GM18499 (cell line): ENCODE results near the gene KIAA1671.

Experiments used
- ATAC-seq: cut with Tn5 transposase; IDR thresholded peaks from one replicate; pipeline ENCODE4 v1.9.1; 2021; ENCODE audit warnings: moderate number of reproducible peaks; ENCODE audit not compliant: insufficient read depth, unreplicated experiment

KIAA1671 gene

GRCh38 chr22:24977370-24978221 lies 25.1 kb downstream of the KIAA1671 start:
- ATAC-seq, result no peak

DNA sequence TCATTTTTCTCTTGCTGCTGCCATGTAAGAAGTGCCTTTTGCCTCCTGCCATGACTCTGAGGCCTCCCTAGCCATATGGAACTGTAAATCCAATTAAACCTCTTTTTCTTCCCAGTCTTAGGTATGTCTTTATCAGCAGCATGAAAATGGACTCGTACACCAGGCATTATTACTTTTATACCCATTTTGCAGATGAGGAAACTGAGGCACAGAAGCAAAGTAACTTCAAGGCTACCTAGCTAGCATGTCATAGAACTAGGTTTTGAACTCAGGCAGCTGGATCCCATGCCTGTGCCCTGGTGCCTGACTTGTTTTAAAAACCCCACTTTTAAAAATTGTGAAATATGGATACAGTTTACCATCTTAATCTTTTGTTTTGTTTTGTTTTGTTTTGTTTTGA lies 25.8 kb downstream of the KIAA1671 start:
- ATAC-seq, result no peak

- ATAC-seq, result no peak
Observed at GRCh38 chr22:24981066-24981465, 28.6 kb downstream of the KIAA1671 start.

DNA sequence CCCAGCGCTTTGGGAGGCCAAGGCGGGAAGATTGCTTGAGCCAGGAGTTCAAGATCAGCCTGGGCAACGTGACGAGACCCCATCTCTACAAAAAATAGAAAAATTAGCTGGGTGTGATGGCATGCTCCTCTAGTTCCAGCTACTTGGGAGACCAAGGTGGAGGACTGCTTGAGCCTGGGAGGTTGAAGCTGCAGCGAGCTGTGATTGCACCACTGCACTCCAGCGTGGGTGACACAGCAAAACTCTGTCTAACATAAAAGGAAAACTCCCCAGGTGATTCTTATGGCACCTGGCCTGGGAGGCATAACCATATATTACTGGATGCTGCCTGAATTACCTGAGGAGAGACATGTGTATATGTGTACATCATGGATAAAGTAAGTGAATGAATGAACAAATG lies 29.1 kb downstream of the KIAA1671 start:
- ATAC-seq, result no peak

DNA sequence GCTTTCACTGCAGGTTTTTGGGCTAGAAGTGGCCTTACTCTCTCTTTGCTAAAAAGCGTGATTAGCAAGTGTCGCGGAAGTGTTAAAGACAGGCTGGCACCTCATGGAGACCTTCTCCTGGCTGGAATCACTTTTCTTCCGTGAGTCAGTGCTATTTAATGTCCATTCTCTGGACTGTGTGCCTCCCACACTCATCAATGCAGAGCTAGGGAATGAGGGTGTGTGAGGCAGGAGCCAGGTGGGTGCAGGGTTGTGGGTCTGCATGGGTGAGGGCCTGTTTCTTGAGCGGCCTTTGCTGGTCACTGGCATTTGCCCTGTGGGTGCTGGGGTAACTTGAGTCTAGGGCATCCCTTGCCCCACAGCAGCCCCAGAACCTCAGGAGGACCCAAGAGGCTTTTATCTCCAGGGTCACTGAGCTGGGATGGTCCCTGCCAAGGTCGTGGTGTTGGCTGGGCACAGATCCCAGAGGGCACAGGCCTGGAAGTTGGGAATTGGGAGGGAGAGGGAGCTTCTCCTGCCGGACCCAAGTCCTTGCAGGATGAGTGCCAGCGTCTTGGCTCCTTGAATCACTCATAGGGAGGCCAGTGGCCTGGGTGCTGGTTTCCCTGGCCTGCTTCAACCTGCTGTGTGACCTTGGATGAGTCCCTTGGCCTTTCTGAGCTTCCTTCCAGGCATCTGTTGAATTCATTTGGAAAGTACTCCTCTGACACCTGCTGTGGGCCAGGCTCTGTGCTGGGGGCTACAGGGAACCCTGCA lies 30.0 kb downstream of the KIAA1671 start:
- no peak for ATAC-seq

DNA sequence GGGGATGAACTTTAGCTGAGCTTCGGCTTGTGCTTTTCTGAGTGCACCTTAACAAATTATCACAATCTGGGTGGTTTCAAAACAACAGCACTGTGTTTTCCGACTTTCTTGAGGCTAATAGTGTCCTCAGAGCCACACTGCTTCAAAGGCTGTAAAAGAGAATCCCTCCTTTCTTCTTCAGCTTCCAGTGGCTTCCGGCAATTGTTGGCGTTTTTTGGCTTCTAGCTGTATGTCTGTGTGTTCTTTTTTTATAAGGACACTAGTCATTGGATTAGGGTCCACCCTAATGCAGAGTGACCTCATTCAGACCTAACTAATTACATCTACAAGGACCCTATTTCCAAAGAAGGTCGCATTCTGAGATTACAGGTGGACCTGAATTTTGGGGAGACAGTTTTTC lies 30.6 kb downstream of the KIAA1671 start:
- ATAC-seq, result no peak

GRCh38 chr22:24984122-24984521 lies 31.6 kb downstream of the KIAA1671 start:
- no peak for ATAC-seq

- no peak for ATAC-seq
Observed at GRCh38 chr22:24985826-24986214, 33.3 kb downstream of the KIAA1671 start.

DNA sequence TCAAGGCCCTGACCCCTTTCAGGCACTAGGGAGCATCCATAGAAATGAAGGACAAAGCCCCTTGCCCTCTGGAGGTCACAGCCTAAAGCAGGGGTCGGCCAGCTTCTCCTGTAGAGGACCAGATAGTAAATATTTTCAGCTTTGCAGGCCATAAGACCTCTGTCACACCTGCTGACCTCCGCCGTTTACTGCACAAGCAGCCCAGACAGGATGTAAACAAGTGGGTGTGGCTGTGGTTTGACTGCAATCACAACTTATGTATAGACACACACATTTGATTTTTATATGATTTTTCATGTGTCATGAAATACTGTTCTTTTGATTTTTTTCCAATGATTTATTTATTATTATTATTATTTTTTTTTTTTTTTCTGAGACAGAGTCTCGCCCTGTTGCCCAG lies 34.3 kb downstream of the KIAA1671 start:
- ATAC-seq, result no peak

DNA sequence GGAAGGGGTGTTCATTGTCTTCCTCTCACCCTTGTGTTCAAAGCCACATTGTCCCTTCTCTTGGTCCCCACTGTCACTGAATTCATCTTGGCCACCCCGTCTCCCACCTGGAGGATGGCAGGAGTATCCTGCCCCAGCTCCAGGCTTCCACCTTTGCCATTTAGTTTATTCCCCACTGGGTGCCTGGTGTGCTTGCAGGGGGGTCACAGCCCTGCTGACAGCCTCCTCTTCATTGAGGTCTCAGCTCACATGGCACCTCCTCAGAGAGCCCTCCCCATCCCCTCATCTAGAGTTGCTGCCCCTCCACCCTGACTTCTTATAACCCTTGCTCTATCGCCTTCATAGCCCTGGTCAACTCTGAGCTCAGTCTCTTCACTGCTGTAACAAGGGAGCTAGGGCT lies 36.6 kb downstream of the KIAA1671 start:
- no peak for ATAC-seq

GRCh38 chr22:24989541-24989951 lies 37.0 kb downstream of the KIAA1671 start:
- no peak for ATAC-seq

DNA sequence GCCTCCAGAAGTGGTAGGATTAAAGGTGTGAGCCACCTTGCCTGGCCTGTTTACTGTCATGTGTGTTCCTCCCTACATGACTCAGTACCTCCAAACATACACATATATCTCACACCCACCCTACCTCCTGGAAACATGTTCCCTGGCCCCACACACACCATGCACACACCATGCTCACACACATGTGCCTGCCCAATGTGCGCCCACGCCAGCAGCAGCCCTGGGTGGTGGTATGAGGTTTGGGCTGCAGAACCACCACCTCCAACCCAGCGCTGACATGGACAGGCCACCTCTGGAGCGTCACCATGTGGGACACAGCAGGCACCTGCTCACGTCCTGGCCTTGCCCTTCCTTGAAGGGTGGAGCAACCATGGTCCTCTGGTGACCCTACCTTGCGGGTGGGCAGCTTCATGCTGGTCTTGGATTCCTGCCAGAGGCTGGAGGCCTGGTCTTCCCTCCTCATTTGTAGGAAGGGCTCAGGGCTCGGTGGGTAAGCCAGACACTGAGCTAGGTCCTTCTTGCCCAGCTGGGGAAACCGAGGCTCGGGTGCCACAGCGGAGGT lies 37.9 kb downstream of the KIAA1671 start:
- ATAC-seq, result no peak

- ATAC-seq, result no peak
Observed at GRCh38 chr22:24992946-24993345, 40.4 kb downstream of the KIAA1671 start.

DNA sequence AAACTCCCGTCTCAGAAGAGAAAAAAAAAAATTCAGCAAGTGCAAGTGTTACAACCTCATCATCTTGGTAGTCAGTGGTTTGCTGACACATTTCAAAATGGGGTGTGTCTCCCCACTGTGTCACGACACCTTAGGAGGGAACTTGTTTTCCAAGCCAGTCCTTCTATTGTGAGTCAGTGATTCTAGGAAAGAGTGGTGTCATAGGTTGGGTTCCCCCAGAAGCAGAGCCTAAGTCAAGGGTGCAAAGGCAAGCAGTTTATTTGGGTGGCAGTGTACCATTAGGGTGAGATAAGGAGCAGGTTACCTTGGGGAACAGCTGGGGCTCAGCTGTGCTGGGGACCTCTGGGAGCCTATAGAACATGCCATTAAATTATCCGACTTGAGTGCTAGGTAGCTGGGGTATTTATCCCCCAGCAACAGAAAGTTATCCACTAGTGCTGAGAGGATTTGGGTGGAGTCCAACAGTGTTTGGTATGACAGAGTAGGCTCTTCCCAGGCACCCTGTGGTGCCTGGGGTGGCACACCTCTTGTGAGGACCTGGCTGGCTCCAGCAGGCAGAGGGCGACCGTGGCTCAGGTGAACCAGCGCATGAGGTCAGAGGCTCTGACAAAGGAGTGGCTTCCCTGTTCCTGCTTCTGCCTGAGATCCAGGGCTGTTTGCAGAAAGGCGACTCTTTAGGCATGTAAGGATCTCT lies 41.7 kb downstream of the KIAA1671 start:
- no peak for ATAC-seq

GRCh38 chr22:24995649-24996180 lies 43.2 kb downstream of the KIAA1671 start:
- ATAC-seq, result no peak

GRCh38 chr22:24996420-24996952 lies 44.0 kb downstream of the KIAA1671 start:
- no peak for ATAC-seq

DNA sequence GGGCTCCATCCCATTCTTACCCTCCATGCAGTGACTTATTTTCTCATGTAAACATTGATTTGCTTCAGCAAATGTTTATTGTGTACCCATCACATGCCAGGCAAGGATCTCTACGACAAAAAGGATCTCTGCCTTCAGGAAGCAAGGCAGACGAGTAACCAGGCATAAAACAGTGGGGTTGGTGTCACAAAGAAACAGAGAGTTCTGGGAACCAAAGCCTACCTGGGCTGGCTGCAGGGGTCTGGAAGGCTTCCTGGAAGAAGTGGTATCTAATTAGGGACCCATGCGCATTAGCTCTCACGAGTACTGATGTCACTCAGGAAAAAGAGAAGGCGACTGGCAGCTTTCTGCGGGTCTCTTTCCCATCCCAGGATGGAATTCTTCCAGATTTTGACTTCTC lies 44.5 kb downstream of the KIAA1671 start:
- no peak for ATAC-seq

GRCh38 chr22:25000686-25001085 lies 48.2 kb downstream of the KIAA1671 start:
- no peak for ATAC-seq

DNA sequence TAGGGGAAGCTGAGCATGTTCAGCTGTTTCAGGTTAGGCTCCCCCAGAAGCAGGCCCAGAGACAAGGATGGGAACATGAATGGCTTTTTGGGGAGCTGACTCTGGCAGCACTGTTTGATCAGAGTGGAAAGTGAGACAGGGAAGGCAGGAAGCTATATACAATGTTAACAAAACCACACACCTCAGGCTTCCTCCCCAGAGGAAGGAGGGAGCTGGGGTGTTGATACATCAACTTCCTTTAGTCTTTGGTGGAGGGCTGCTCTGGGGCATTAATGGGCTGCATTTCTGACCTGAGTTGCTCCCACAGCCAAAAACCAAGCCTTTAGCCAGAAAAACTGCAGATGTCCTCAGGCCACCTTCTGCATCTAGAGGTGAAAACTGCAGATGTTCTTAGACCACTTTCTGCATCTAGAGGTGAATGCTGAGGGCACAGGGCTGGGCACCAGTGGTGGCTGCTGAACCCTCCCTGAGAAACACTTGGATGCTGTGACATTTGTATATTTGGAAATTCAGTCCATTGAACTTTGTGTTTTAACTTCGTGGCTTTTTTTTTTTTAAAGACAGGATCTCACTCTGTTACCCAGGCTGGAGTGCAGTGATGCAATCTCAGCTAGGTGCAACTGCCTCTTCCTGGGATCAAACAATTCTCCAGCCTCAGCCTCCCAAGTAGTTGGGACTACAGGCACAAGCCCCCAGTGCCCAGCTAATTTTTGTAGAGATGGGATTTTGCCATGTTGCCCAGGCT lies 49.9 kb downstream of the KIAA1671 start:
- ATAC-seq, result no peak

DNA sequence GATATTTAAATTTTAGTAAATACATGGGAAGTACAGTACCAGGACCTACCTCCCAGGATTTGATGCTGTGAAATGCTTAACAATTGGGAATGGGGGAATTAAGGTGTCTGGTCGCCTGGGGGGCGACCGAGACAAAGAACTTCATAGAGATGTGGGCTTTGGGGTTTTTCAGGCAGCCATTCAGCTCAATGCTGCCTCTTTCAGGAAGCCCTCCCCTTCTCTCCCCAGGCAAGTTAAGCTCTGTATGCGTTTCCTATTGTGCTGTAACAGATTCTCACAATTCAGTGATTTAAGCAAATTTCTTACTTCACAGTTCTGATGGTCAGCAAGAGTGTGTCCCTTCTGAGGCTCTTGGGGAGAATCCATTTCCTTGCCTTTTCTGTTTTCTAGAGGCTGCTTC lies 53.8 kb downstream of the KIAA1671 start:
- no peak for ATAC-seq
